ENCODE data around the gene THSD4. TPM values are rescaled to one million over a fixed set of nuclear protein-coding genes. Genes with fewer than 3 reads are reported as not detected.

Gene THSD4
- total and polyA plus RNA-seq, 8 donors: 15.7 to 43.3 (median 19.1) TPM

DNA sequence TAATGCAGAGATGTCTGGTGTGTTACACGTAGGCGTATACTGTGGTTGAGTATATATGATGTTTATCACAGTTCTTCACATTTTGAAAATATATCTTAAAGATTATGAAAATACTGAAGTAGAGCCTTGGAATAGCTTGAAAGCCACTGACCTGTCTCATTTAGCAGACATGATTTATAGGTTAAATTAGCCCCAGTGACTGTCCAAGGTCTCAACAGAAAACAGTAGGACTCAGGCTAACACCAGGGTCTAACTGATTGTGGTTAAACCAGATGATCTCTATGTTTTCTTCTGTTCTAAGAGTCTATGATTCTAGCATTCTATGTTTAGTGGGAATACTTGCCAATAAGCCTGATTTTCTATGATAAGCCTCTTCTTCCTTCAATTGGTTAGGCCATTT, 528.6 kb downstream of the THSD4 start:
- no peak overlapping the region for H3K4me3 ChIP-seq
- no peak overlapping the region for H3K27ac ChIP-seq
- H3K36me3 ChIP-seq: no peaks in the 10 kb centered on the region
- TF ChIP-seq, protein P1, sequence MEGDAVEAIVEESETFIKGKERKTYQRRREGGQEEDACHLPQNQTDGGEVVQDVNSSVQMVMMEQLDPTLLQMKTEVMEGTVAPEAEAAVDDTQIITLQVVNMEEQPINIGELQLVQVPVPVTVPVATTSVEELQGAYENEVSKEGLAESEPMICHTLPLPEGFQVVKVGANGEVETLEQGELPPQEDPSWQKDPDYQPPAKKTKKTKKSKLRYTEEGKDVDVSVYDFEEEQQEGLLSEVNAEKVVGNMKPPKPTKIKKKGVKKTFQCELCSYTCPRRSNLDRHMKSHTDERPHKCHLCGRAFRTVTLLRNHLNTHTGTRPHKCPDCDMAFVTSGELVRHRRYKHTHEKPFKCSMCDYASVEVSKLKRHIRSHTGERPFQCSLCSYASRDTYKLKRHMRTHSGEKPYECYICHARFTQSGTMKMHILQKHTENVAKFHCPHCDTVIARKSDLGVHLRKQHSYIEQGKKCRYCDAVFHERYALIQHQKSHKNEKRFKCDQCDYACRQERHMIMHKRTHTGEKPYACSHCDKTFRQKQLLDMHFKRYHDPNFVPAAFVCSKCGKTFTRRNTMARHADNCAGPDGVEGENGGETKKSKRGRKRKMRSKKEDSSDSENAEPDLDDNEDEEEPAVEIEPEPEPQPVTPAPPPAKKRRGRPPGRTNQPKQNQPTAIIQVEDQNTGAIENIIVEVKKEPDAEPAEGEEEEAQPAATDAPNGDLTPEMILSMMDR (IDR thresholded peaks at IDR 0.05): no peak
- H3K27me3 ChIP-seq: no peaks in the 10 kb centered on the region
- intact Hi-C loops (cut with DNase I): no loop called here
- H3K4me1 ChIP-seq: no peaks in the 10 kb centered on the region
- DNase-seq (no peak), ATAC-seq (no peak)
- H3K9me3 ChIP-seq: no peaks in the 10 kb centered on the region

DNA sequence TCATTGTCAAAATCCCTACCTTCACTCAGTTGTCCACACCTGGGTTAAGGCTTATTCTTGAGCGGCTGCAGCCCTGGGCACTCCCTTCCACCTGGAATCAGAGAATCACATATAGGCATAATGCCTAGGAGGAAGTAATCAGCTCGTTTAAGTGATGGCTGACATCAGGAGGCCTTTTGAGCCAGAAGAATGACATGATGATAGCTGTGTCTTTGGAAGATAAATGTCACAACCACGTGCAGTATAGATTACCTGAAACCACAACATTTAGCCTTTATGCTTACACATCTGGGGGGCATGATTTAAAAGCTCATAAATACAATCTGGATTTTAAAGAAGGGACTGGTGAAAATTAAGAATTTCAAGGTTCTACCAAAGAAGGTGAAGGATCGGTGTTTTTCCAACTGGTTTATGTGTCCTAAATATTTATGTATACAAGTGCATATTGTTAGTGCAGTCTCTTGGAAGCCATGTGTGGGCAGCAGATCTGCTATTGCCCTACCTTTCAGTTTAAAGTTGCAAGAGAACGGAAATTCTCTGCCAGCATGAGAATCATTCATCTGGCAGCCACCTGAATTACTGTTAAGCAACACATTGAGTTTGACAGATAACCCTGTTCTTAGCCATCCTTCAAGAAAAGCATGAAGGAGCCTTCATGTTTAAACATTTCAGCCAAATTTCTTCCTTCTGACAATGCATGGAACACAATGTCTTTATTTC, 531.7 kb downstream of the THSD4 start:
- no peak overlapping the region for H3K27ac ChIP-seq
- no peaks in the 10 kb centered on the region for H3K27me3 ChIP-seq
- TF ChIP-seq, protein P1 (IDR thresholded peaks at IDR 0.05): no peak
- ATAC-seq (no peak), DNase-seq (no peak)
- no peaks in the 10 kb centered on the region for H3K9me3 ChIP-seq
- intact Hi-C loops (cut with DNase I): no loop called here
- H3K36me3 ChIP-seq: no peaks in the 10 kb centered on the region
- no peaks in the 10 kb centered on the region for H3K4me1 ChIP-seq
- H3K4me3 ChIP-seq: no peak overlapping the region

DNA sequence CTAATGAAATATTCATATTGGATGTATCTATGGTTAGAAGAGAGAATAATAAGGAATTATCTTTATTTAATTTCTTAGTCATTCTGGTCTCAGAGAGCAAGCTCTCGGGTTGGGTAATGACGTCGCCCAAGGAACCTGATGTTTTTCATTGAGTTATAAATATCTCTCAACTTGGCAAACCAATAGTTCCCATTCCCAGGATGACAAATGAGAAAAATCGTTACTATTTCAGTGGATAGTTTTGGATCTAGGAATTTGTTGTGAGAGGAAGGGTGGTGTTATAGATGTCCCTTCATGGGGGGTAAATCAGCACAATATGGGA, 532.2 kb downstream of the THSD4 start:
- Histone ChIP-seq H3K4me1 (no peaks in the 10 kb centered on the region), H3K4me3 (no peak overlapping the region), H3K27ac (no peak overlapping the region), H3K36me3 (no peaks in the 10 kb centered on the region), H3K9me3 (no peaks in the 10 kb centered on the region), H3K27me3 (no peaks in the 10 kb centered on the region)
- DNase-seq (no peak), ATAC-seq (no peak)
- intact Hi-C loops (cut with DNase I): no loop called here
- TF ChIP-seq, protein P1 (IDR thresholded peaks at IDR 0.05): no peak

DNA sequence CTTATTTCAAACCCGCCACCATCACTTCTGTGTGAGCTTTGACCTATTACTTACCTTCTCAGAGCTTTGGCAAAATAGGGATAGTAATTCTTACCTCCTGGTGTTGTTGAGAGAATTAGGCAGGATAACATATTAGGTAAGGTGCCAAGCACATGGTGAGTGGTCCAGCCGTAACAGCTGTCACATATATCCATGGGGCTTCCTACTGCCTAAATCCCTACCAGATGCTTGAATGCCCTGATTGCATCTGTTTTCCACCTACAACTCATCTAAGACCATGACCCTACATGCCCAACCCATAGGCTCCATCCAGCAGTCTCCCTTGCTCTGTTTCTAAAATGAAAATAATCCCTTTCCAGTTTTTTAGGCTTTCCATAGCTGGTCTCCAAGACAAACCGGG, 532.8 kb downstream of the THSD4 start:
- no peak for DNase-seq
- no peaks in the 10 kb centered on the region for H3K36me3 ChIP-seq
- intact Hi-C loops (cut with DNase I): no loop called here
- H3K27me3 ChIP-seq: no peaks in the 10 kb centered on the region
- no peaks in the 10 kb centered on the region for H3K4me1 ChIP-seq
- H3K27ac ChIP-seq: no peak overlapping the region
- ATAC-seq: no peak
- no peaks in the 10 kb centered on the region for H3K9me3 ChIP-seq
- H3K4me3 ChIP-seq: no peak overlapping the region
- TF ChIP-seq, protein P1 (IDR thresholded peaks at IDR 0.05): no peak

DNA sequence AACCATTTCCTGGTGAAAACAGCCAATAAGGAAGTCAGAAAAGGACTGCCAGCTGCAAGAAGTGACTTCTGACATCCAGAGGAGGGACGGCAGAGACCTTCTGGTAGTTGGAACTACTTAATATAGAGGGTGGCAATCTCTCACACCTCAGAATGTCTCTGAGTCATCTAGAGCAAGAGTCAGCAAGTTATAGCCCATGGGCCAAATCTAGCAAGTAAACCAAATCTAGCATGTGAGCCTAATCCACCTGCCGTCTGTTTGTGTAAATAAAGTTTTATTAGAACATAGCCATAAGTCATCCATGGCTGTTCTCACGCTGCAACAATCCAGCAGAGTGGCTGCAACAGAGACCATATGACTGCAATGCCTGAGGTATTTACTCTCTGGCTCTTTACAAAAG, 534.6 kb downstream of the THSD4 start:
- H3K4me1 ChIP-seq: no peaks in the 10 kb centered on the region
- TF ChIP-seq, protein P1 (IDR thresholded peaks at IDR 0.05): no peak
- H3K36me3 ChIP-seq: no peaks in the 10 kb centered on the region
- ATAC-seq: no peak
- H3K27me3 ChIP-seq: no peaks in the 10 kb centered on the region
- no peak overlapping the region for H3K4me3 ChIP-seq
- intact Hi-C loops (cut with DNase I): loop anchor here in 1 of 2 donors (10.0 kb wide), 1 partner anchor 195 kb away; no protein-coding TSS in a partner anchor
- no peak overlapping the region for H3K27ac ChIP-seq
- no peaks in the 10 kb centered on the region for H3K9me3 ChIP-seq
- no peak for DNase-seq
